Heart right ventricle (tissue), 16 donors: ENCODE data around the gene BICRA. TPM values are rescaled to one million over a fixed set of nuclear protein-coding genes. Genes with fewer than 3 reads are reported as not detected.

Experiments used
- ATAC-seq, 8 donors: fragments of 200-7000 bp; cut with Tn5 transposase; one replicate each; pipeline ENCODE4 v1.9.1; 2020; ENCODE audit warnings: mild to moderate bottlenecking in 8 of 8, moderate library complexity in 8 of 8, moderate number of reproducible peaks in 1 of 8
- DNase-seq, 2 donors: peaks; one replicate each; pipeline ENCODE4 v3.0.0-alpha.2; 2020
- H3K27ac ChIP-seq, 10 donors: fragments of 200-600 bp; sonication (generic) in 2 of 10; one replicate each; pipeline versions ENCODE4 v1.5.0 to v1.8.0; 2020 to 2022; ENCODE audit warnings: mild to moderate bottlenecking in 3 of 10
- H3K27me3 ChIP-seq, 7 donors: fragments of 200-600 bp; one replicate each; pipeline ENCODE4 v1.8.0; 2021 to 2022; ENCODE audit warnings: mild to moderate bottlenecking in 2 of 7
- H3K36me3 ChIP-seq, 9 donors: fragments of 200-600 bp; sonication (generic) in 1 of 9; one replicate each; pipeline versions ENCODE4 v1.5.0 to v1.8.0; 2020 to 2022; ENCODE audit warnings: mild to moderate bottlenecking in 2 of 9
- H3K4me1 ChIP-seq, 9 donors: fragments of 200-600 bp; sonication (generic) in 1 of 9; one replicate each; pipeline versions ENCODE4 v1.5.0 to v1.8.0; 2020 to 2022; ENCODE audit warnings: mild to moderate bottlenecking in 4 of 9
- H3K4me3 ChIP-seq, 10 donors: fragments of 200-600 bp; sonication (generic) in 2 of 10; one replicate each; pipeline versions ENCODE4 v1.5.0 to v1.8.0; 2020 to 2022; ENCODE audit warnings: mild to moderate bottlenecking in 7 of 10, moderate library complexity in 2 of 10
- H3K9me3 ChIP-seq, 11 donors: fragments of 200-600 bp in 10 of 11; sonication (generic) in 2 of 11; one replicate each; pipeline versions ENCODE4 v1.5.0 to v1.8.0; 2013 to 2022; ENCODE audit warnings: mild to moderate bottlenecking in 2 of 11, control low read depth in 1 of 11, moderate library complexity in 1 of 11
- CTCF ChIP-seq, 9 donors: fragments of 200-600 bp; sonication (generic) in 2 of 9; IDR thresholded peaks; one replicate each; pipeline versions ENCODE4 v1.5.0 to v1.8.0; 2021 to 2022; ENCODE audit warnings: antibody characterized with exemption in 9 of 9, mild to moderate bottlenecking in 5 of 9, moderate library complexity in 1 of 9
- WGBS, 2 donors: extraction: QIAGEN DNeasy Blood & Tissue Kit; methylation state at CpG; one replicate each; pipeline ENCODE4 v1.1.7; 2013; ENCODE audit warnings: inconsistent platforms in 1 of 2; 5-methylcytosine and 5-hydroxymethylcytosine counted together
- intact Hi-C, 10 donors: fragments of 100-400 bp; cut with DNase I; formaldehyde crosslinking; loops; one replicate each; pipeline versions ENCODE4 v1.11.1 to v1.14.2; 2022
- polyA plus RNA-seq, 2 donors: library from polyadenylated mRNA; stranded (reverse); fragments of 200-250 nt; gene quantifications; one replicate each; pipeline ENCODE4 v1.2.3, GENCODE V29; 2013
- total RNA-seq, 10 donors: library from RNA; stranded (reverse); fragmentation: NEBNext Ultra II Directional in 3 of 10; extraction: Animal tissue kit (Norgen Biotek cat#: 25700) in 3 of 10; gene quantifications; one replicate each; pipeline versions ENCODE4 v1.2.1 to v1.2.4, GENCODE V29; 2021 to 2023
- donor health status: Arrhythmogenic right ventricular cardiomyopathy.
- donor health status: ischemic (EF 13 %, LVEDD 7.1; RV severe dilation, severe dysfunction).
- donor health status: healthy with polysubstance abuse.
- donor health status: DM: no; HTN: yes; CAD: no.
- donor health status: DM: no; HTN: no; CAD: no.
- donor health status: ischemic (EF 25% LVEDD 6.9; RV normal size, moderate dysfunction).
- donor health status: ischemic (EF 25% LVEDD 5.7; RV mildly dilated, moderate dysfunction).
- donor health status: healthy.
- donor health status: DM: yes; HTN: yes; CAD: no.
- donor health status: Ischemic cardiomyopathy.
- donor health status: ischemic (EF 35%, LVEDD 5.7; RV mildly dilated, moderate dysfunction).
- donor health status: nonischemic (EF 11% LVEDD 7.7; RV severe dilation, severe dysfunction).
- donor health status: DM: yes; HTN: yes; CAD: no.
- donor health status: PGD.
- donor health status: ischemic (EF 29% LVEDD 5.4; RV normal size, mild dysfunction).
- donor health status: nonischemic (EF 23%, LVEDD 6.1; RV moderate dilation, normal function).

BICRA gene
- total and polyA plus RNA-seq, 12 donors: 2.8 to 13.2 (median 8.9) TPM

DNA sequence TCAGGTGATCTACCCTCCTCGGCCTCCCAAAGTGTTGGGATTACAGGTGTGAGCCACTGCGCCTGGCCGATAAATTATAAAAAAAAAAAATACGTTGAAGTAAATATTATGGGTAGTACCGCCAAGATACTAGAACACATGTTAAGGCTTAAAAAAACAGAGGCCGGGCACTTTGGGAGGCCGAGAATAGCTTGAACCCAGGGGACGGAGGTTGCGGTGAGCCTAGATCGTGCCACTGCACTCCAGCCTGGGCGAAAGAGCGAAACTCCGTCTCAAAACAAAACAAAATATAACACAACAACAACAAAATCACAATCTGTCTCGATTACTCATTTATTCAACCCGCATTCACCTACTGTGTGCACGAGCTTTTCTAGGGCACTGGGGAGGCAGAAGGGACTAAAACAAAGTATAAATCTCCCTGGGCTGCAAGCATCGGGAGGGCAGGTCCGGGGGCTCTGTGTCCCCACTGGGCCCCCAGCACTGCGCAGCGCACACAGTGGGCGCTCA lies 1.3 kb upstream of the BICRA start:
- peaks cover 0 to 6% (median 0%) of the 10 kb centered on the region in 9 donors for H3K36me3 ChIP-seq
- no peaks in the 10 kb centered on the region for H3K27me3 ChIP-seq
- intact Hi-C loops: loop anchor here in 4 of 10 donors (2.0 to 10.0 kb wide), 4 partner anchors 90 to 93 kb away; partner anchors contain the start of gene NAPA (in 4 of the 4)
- DNase-seq (no peak), ATAC-seq (no peak)
- WGBS, 2 donors: 34 to 39% methylated on average over 21 of the region's 21 CpGs
- H3K27ac ChIP-seq: peak overlapping the region; percentile 92 to 100 (median 98)
- H3K9me3 ChIP-seq: no peaks in the 10 kb centered on the region
- peak overlapping the region; percentile 80 to 100 (median 96) for H3K4me3 ChIP-seq
- H3K4me1 ChIP-seq: peaks cover 15 to 38% (median 33%) of the 10 kb centered on the region in 9 donors
- no peak for TF ChIP-seq CTCF (IDR thresholded peaks at IDR 0.05)

DNA sequence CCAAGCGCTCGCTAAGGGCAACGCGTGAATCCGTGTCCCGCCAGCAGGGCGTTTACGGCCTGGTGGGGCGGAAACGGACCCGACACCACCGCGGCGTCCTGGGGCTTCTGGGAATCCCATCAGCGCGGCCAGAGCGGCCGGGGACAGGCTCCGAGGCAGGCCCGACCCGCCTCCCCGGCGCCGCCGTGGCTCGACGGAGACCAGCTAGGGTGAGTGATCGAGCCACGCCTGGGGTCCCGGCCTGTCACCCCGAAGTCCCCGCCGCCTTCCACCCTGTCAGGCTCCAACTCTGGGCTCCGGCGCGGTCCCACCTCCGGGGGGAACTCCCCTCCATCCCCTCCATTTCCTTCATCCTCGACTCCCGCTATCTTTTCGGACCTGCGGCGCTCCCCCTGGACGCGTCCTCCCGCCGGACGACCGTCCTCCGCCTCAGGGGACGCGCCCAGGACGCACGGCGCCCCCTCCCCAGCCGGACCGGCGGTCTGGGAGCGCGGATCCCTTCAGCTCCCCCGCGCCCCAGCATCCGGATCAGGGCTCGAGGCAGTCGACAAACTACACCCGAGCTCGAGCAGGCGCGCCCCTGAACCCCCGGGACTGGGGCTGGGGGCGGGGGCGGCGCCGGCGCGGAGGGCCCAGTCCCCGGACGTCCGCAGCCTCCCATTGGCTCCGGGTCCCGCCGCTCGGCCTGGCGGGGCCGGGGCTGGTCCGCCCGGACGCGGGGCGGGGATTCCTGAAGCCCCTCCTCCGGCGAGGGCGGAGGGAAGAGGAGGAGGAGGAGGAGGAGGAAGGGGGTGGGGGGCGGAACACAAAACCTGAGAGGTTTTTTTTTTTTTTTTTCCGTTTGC lies 638 bp upstream of the BICRA start:
- 0 to 1% methylated on average over 86 to 93 of the region's 94 CpGs for WGBS, 2 donors
- intact Hi-C loops: loop anchor here in 4 of 10 donors (2.0 to 10.0 kb wide), 4 partner anchors 91 to 93 kb away; partner anchors contain the start of gene NAPA (in 4 of the 4)

GRCh38 chr19:47609906-47610894 lies 1.3 kb downstream of the BICRA start:
- peak in 7 of 8 donors; percentile 1 to 55 (median 12) for ATAC-seq
- intact Hi-C loops: loop anchor here (2.0 to 10.0 kb wide), 11 partner anchors 52 to 175 kb away; partner anchors contain the start of gene NAPA (in 4 of the 10)

More for the DNA sequence above, 638 bp upstream of the BICRA start:
- Histone ChIP-seq H3K4me3 (peak overlapping the region; percentile 80 to 100 (median 96)), H3K27ac (peak overlapping the region; percentile 92 to 100 (median 98)), H3K36me3 (peaks cover 0 to 6% (median 0%) of the 10 kb centered on the region in 9 donors), H3K4me1 (peaks cover 18 to 44% (median 39%) of the 10 kb centered on the region in 9 donors), H3K9me3 (no peaks in the 10 kb centered on the region), H3K27me3 (no peaks in the 10 kb centered on the region)
- DNase-seq: peak; percentile 95 to 97
- peak; percentile 94 to 96 (median 96) for ATAC-seq
- TF ChIP-seq CTCF (IDR thresholded peaks at IDR 0.05): peak in 5 of 9 donors; percentile 14 to 46 (median 42)

More at GRCh38 chr19:47609906-47610894, 1.3 kb downstream of the BICRA start:
- peak; percentile 29 to 55 for DNase-seq
- no peak for TF ChIP-seq CTCF (IDR thresholded peaks at IDR 0.05)
- Histone ChIP-seq H3K27me3 (no peaks in the 10 kb centered on the region), H3K9me3 (no peaks in the 10 kb centered on the region), H3K36me3 (peaks cover 0 to 15% (median 0%) of the 10 kb centered on the region in 9 donors), H3K27ac (peak overlapping the region; percentile 92 to 100 (median 98)), H3K4me3 (peak overlapping the region; percentile 80 to 100 (median 95)), H3K4me1 (peaks cover 18 to 52% (median 42%) of the 10 kb centered on the region in 9 donors)
- 0 to 2% methylated on average over 40 to 50 of the region's 50 CpGs for WGBS, 2 donors
